Fibroblast of lung (primary cell): Measurements from ENCODE around the gene B9D1. TPM values are rescaled to one million over a fixed set of nuclear protein-coding genes. Genes with fewer than 3 reads are reported as not detected.

Experiments used
- DNase-seq, 2 donors: peaks; one replicate each; pipeline versions ENCODE4 v3.0.0 to v3.0.0-alpha.2; 2010; ENCODE audit warnings: low read depth in 2 of 2
- H2AFZ ChIP-seq: 2 replicates; pipeline ENCODE4 v1.5.1; 2012; ENCODE audit warnings: low read length, control low read depth, inconsistent platforms
- H3K27ac ChIP-seq: 2 replicates; pipeline ENCODE4 v1.5.1; 2011; ENCODE audit warnings: low read length, control low read depth; ENCODE audit not compliant: insufficient read depth
- H3K27me3 ChIP-seq: 2 replicates; pipeline ENCODE4 v1.5.1; 2011; ENCODE audit warnings: mild to moderate bottlenecking, low read length; ENCODE audit not compliant: control insufficient read depth, insufficient read depth
- H3K36me3 ChIP-seq: 2 replicates; pipeline ENCODE4 v1.5.1; 2011; ENCODE audit warnings: low read length; ENCODE audit not compliant: control insufficient read depth, insufficient read depth
- H3K4me1 ChIP-seq: 2 replicates; pipeline ENCODE4 v1.5.1; 2011; ENCODE audit warnings: low read length; ENCODE audit not compliant: control insufficient read depth, insufficient read depth; ENCODE audit errors: extremely low read depth
- H3K4me2 ChIP-seq: 2 replicates; pipeline ENCODE4 v1.5.1; 2011; ENCODE audit warnings: low read length, control low read depth; ENCODE audit not compliant: insufficient read depth; ENCODE audit errors: extremely low read depth
- H3K4me3 ChIP-seq, 4 experiments: fragments of 200-600 bp in 1 of 4; sonication (generic) in 1 of 4; replicated peaks in 1 of 4; 2 replicates each; pipeline ENCODE4 v1.5.1; 2011 to 2016; ENCODE audit warnings: low read length in 4 of 4, low read depth in 3 of 4, mild to moderate bottlenecking in 3 of 4, control low read depth in 2 of 4, inconsistent platforms in 1 of 4, mixed read lengths in 1 of 4; ENCODE audit not compliant: insufficient read depth in 1 of 4; ENCODE audit errors: control extremely low read depth in 1 of 4
- H3K79me2 ChIP-seq: 2 replicates; pipeline ENCODE4 v1.5.1; 2012; ENCODE audit warnings: mild to moderate bottlenecking, low read length, inconsistent platforms; ENCODE audit not compliant: control insufficient read depth, insufficient read depth
- H3K9ac ChIP-seq: 2 replicates; pipeline ENCODE4 v1.5.1; 2011; ENCODE audit warnings: mild to moderate bottlenecking, low read length, control low read depth; ENCODE audit not compliant: insufficient read depth
- H3K9me3 ChIP-seq: 2 replicates; pipeline ENCODE4 v1.5.1; 2012; ENCODE audit warnings: low read depth, low read length; ENCODE audit not compliant: control insufficient read depth, insufficient read depth
- H4K20me1 ChIP-seq: 2 replicates; pipeline ENCODE4 v1.5.1; 2011; ENCODE audit warnings: low read length; ENCODE audit not compliant: control insufficient read depth, insufficient read depth; ENCODE audit errors: extremely low read depth
- CTCF ChIP-seq, 2 donors: IDR thresholded peaks in 1 of 2; conservative IDR thresholded peaks in 1 of 2; 1 replicate in 1 of 2; 2 replicates in 1 of 2; pipeline ENCODE4 v1.5.1; 2011 to 2012; ENCODE audit warnings: low read length in 2 of 2, control low read depth in 1 of 2, inconsistent platforms in 1 of 2, low read depth in 1 of 2, mild to moderate bottlenecking in 1 of 2
- EZH2 ChIP-seq: IDR thresholded peaks from 2 replicates; pipeline ENCODE4 v1.5.1; 2012; ENCODE audit warnings: low read length, control low read depth, mild to moderate bottlenecking; ENCODE audit errors: missing control alignments
- polyA plus RNA-seq, 2 donors: library from polyadenylated mRNA; depleted of rRNA in 1 of 2; stranded (reverse) in 1 of 2; unstranded in 1 of 2; fragments of >200 nt; gene quantifications; 2 replicates each; pipeline ENCODE4 v1.2.1, GENCODE V29; 2011 to 2012; ENCODE audit warnings: missing spikeins in 1 of 2
- total RNA-seq: library from RNA; depleted of rRNA; stranded (reverse); fragments of >200 nt; gene quantifications from 2 replicates; pipeline ENCODE4 v1.2.1, GENCODE V29; 2014

The B9D1 gene
- total and polyA plus RNA-seq, 2 donors (not counting 1 experiment from before 2014, with no cell fraction given), result 35.7 to 38.5 TPM

GRCh38 chr17:19299214-19299747 is 63.2 kb downstream of the B9D1 start:
- Histone ChIP-seq H3K4me1 (peaks cover 6% of the 10 kb centered on the region), H3K79me2 (peaks cover 2% of the 10 kb centered on the region), H3K36me3 (no peaks in the 10 kb centered on the region), H3K27ac (no peak overlapping the region), H3K9me3 (no peaks in the 10 kb centered on the region), H3K4me2 (no peak overlapping the region), H4K20me1 (no peaks in the 10 kb centered on the region), H3K9ac (no peak overlapping the region), H3K4me3 (no peak overlapping the region), H2AFZ (no peak overlapping the region), H3K27me3 (no peaks in the 10 kb centered on the region)
- no peak for DNase-seq
- TF ChIP-seq EZH2, result no peak
- TF ChIP-seq CTCF (conservative IDR thresholded peaks at IDR 0.05 in 1 of 2, IDR thresholded peaks at IDR 0.05 in 1 of 2; ENCODE audit: low read depth in 1 of 2, low read length in 2 of 2), result no peak

GRCh38 chr17:19298569-19299213 is 63.8 kb downstream of the B9D1 start:
- TF ChIP-seq CTCF (conservative IDR thresholded peaks at IDR 0.05 in 1 of 2, IDR thresholded peaks at IDR 0.05 in 1 of 2; ENCODE audit: low read depth in 1 of 2, low read length in 2 of 2), result no peak
- no peak for TF ChIP-seq EZH2
- Histone ChIP-seq H3K9me3 (no peaks in the 10 kb centered on the region), H3K4me3 (no peak overlapping the region), H3K4me1 (peaks cover 3% of the 10 kb centered on the region), H3K36me3 (no peaks in the 10 kb centered on the region), H2AFZ (no peak overlapping the region), H3K4me2 (no peak overlapping the region), H3K79me2 (peaks cover 2% of the 10 kb centered on the region), H3K27me3 (no peaks in the 10 kb centered on the region), H4K20me1 (no peaks in the 10 kb centered on the region), H3K9ac (no peak overlapping the region), H3K27ac (no peak overlapping the region)
- no peak for DNase-seq

GRCh38 chr17:19296786-19297778 is 65.4 kb downstream of the B9D1 start:
- Histone ChIP-seq H3K9me3 (no peaks in the 10 kb centered on the region), H3K36me3 (no peaks in the 10 kb centered on the region), H2AFZ (no peak overlapping the region), H3K4me3 (no peak overlapping the region), H3K27me3 (no peaks in the 10 kb centered on the region), H3K4me2 (no peak overlapping the region), H3K27ac (no peak overlapping the region), H3K9ac (no peak overlapping the region), H3K79me2 (peaks cover 2% of the 10 kb centered on the region), H4K20me1 (no peaks in the 10 kb centered on the region), H3K4me1 (no peaks in the 10 kb centered on the region)
- DNase-seq, result no peak
- TF ChIP-seq EZH2 (no peak), CTCF (conservative IDR thresholded peaks at IDR 0.05 in 1 of 2, IDR thresholded peaks at IDR 0.05 in 1 of 2; ENCODE audit: low read depth in 1 of 2, low read length in 2 of 2) (no peak)
